PC-3 (cell line): ENCODE results near the gene DNAH17. TPM values are rescaled to one million over a fixed set of nuclear protein-coding genes. Genes with fewer than 3 reads are reported as not detected.

Experiments
- ATAC-seq: fragments of 200-7000 bp; cut with Tn5 transposase; 2 replicates; pipeline ENCODE4 v1.9.1; 2020; ENCODE audit warnings: mild to moderate bottlenecking, moderate library complexity
- BruUV-seq: library from RNA; stranded (reverse); fragments of 400-500 nt; replicated peaks from 2 replicates; lab custom pipeline; 2021; lab: Mats Ljungman, UMichigan
- CTCF ChIA-PET: fragments of 300-600 bp; sonication (Branson Sonifier 250); formaldehyde crosslinking; loops from one replicate; lab custom pipeline; 2022; ENCODE audit warnings: antibody characterized with exemption; lab: Charles Lee
- POLR2A ChIA-PET: fragments of 300-600 bp; sonication (Branson Sonifier 250); formaldehyde crosslinking; loops from one replicate; lab custom pipeline; 2022; ENCODE audit warnings: antibody characterized with exemption; ENCODE audit not compliant: unreplicated experiment; lab: Charles Lee
- DNase-seq: peaks from one replicate; pipeline ENCODE4 v3.0.0-alpha.2; 2015
- H2AFZ ChIP-seq: fragments of 300-600 bp; sonication (generic); 2 replicates; pipeline ENCODE4 v1.6.0; 2016; ENCODE audit warnings: antibody characterized with exemption, low read length
- H3F3A ChIP-seq: fragments of 300-600 bp; sonication (generic); one replicate; pipeline ENCODE4 v1.6.0; 2017; ENCODE audit warnings: antibody characterized with exemption, low read length, control low read depth, mild to moderate bottlenecking; ENCODE audit not compliant: unreplicated experiment
- H3K27ac ChIP-seq: fragments of 300-600 bp; sonication (generic); 2 replicates; pipeline ENCODE4 v1.5.1; 2016; ENCODE audit warnings: mild to moderate bottlenecking, low read length
- H3K27me3 ChIP-seq: fragments of 300-600 bp; sonication (generic); 2 replicates; pipeline ENCODE4 v1.6.1; 2016; ENCODE audit warnings: low read length, mixed read lengths
- H3K36me3 ChIP-seq: fragments of 300-600 bp; sonication (generic); 2 replicates; pipeline ENCODE4 v1.6.1; 2016; ENCODE audit warnings: low read depth, mixed run types, low read length, mixed read lengths
- H3K4me1 ChIP-seq: fragments of 300-600 bp; sonication (generic); 2 replicates; pipeline ENCODE4 v1.5.1; 2016; ENCODE audit warnings: low read length; ENCODE audit not compliant: insufficient read depth
- H3K4me2 ChIP-seq: fragments of 300-600 bp; sonication (generic); 2 replicates; pipeline ENCODE4 v1.6.0; 2016; ENCODE audit warnings: low read length
- H3K4me3 ChIP-seq: fragments of 300-600 bp; sonication (generic); 2 replicates; pipeline ENCODE4 v1.5.1; 2016; ENCODE audit warnings: mild to moderate bottlenecking, low read length, mixed read lengths
- H3K79me2 ChIP-seq: fragments of 300-600 bp; sonication (generic); 2 replicates; pipeline ENCODE4 v1.6.1; 2017; ENCODE audit warnings: low read length, mixed read lengths
- H3K9ac ChIP-seq: fragments of 300-600 bp; sonication (generic); 2 replicates; pipeline ENCODE4 v1.6.0; 2016; ENCODE audit warnings: mild to moderate bottlenecking, low read length
- H3K9me2 ChIP-seq: fragments of 300-600 bp; sonication (generic); replicated peaks from 2 replicates; pipeline ENCODE4 v1.6.1; 2016; ENCODE audit warnings: mixed run types, low read length, mixed read lengths
- H3K9me3 ChIP-seq: fragments of 300-600 bp; sonication (generic); 2 replicates; pipeline ENCODE4 v1.6.1; 2016; ENCODE audit warnings: low read length, mixed read lengths
- H4K20me1 ChIP-seq: fragments of 300-600 bp; sonication (generic); 2 replicates; pipeline ENCODE4 v1.6.1; 2016; ENCODE audit warnings: low read length, mixed read lengths
- CTCF ChIP-seq: fragments of 300-600 bp; sonication (generic); conservative IDR thresholded peaks from 2 replicates; pipeline ENCODE4 v1.5.1; 2017; ENCODE audit warnings: antibody characterized with exemption, low read depth, mild to moderate bottlenecking, low read length
- EZH2 ChIP-seq: fragments of 300-600 bp; sonication (generic); IDR thresholded peaks from one replicate; pipeline ENCODE4 v1.6.1; 2017; ENCODE audit warnings: antibody characterized with exemption, mild to moderate bottlenecking, low read length; ENCODE audit not compliant: unreplicated experiment
- EZH2phosphoT487 ChIP-seq: fragments of 300-600 bp; sonication (generic); IDR thresholded peaks from 2 replicates; pipeline ENCODE4 v1.6.1; 2018; ENCODE audit warnings: mild to moderate bottlenecking, antibody characterized with exemption, low read length, borderline replicate concordance
- intact Hi-C: fragments of 100-400 bp; cut with micrococcal nuclease; formaldehyde crosslinking; loops from 2 replicates; pipeline ENCODE4 v1.9.0; 2023
- total RNA-seq: library from RNA; depleted of rRNA; stranded (reverse); fragments of >200 nt; gene quantifications from 2 replicates; pipeline ENCODE4 v1.2.3, GENCODE V29; 2014

DNAH17 gene
- total RNA-seq, 1 experiment from 2014 or later: 0.04 TPM

- ChIA-PET POLR2A (no interaction called here), CTCF (no interaction called here)
- no peaks in the 10 kb centered on the region for H3F3A ChIP-seq
- H4K20me1 ChIP-seq: no peaks in the 10 kb centered on the region
- DNase-seq: no peak
- no peaks in the 10 kb centered on the region for H3K79me2 ChIP-seq
- H3K9ac ChIP-seq: no peak overlapping the region
- H3K4me3 ChIP-seq: no peak overlapping the region
- H3K4me1 ChIP-seq: no peaks in the 10 kb centered on the region
- no peaks in the 10 kb centered on the region for H3K9me2 ChIP-seq
- H3K36me3 ChIP-seq: no peaks in the 10 kb centered on the region
- H3K27me3 ChIP-seq: peaks cover 27% of the 10 kb centered on the region
- TF ChIP-seq EZH2phosphoT487 (no peak), CTCF (no peak), EZH2 (no peak)
- H3K9me3 ChIP-seq: no peaks in the 10 kb centered on the region
- no peak overlapping the region for H3K4me2 ChIP-seq
- no peak overlapping the region for H2AFZ ChIP-seq
- no peak for ATAC-seq
- no TSS peak for BruUV-seq
- intact Hi-C loops: no loop called here
- no peak overlapping the region for H3K27ac ChIP-seq
These were observed 44.7 kb upstream of the DNAH17 start for GRCh38 chr17:78621720-78622490.

GRCh38 chr17:78620099-78620498 lies 42.9 kb upstream of the DNAH17 start:
- POLR2A ChIA-PET: no interaction called here

More at GRCh38 chr17:78620099-78620498, 42.9 kb upstream of the DNAH17 start:
- H3K9me3 ChIP-seq: no peaks in the 10 kb centered on the region
- no peaks in the 10 kb centered on the region for H3K9me2 ChIP-seq
- no peak overlapping the region for H2AFZ ChIP-seq
- DNase-seq (no peak), ATAC-seq (no peak)
- H3K9ac ChIP-seq: no peak overlapping the region
- peaks cover 27% of the 10 kb centered on the region for H3K27me3 ChIP-seq
- H3K79me2 ChIP-seq: no peaks in the 10 kb centered on the region
- H4K20me1 ChIP-seq: no peaks in the 10 kb centered on the region
- no peak overlapping the region for H3K4me3 ChIP-seq
- no peak overlapping the region for H3K4me2 ChIP-seq
- TF ChIP-seq EZH2 (no peak), CTCF (no peak), EZH2phosphoT487 (no peak)
- H3F3A ChIP-seq: no peaks in the 10 kb centered on the region
- no TSS peak for BruUV-seq
- no peaks in the 10 kb centered on the region for H3K36me3 ChIP-seq
- no peaks in the 10 kb centered on the region for H3K4me1 ChIP-seq
- H3K27ac ChIP-seq: no peak overlapping the region
- CTCF ChIA-PET: no interaction called here
- intact Hi-C loops: no loop called here
